DOHH2 (cell line): Measurements from ENCODE around the gene SCUBE3.

Experiments used
- EZH2phosphoT487 ChIP-seq: fragments of 200-600 bp; sonication (generic); IDR thresholded peaks from 2 replicates; pipeline ENCODE4 v1.6.1; 2017; ENCODE audit warnings: borderline replicate concordance, mild to moderate bottlenecking, antibody characterized with exemption, low read length, moderate library complexity, mixed read lengths
- TF ChIP-seq, protein P1 (sequence below): fragments of 200-600 bp; sonication (generic); IDR thresholded peaks from one replicate; pipeline ENCODE4 v1.5.1; 2014; ENCODE audit warnings: antibody characterized with exemption, mild to moderate bottlenecking, low read depth, low read length; ENCODE audit not compliant: poor library complexity, severe bottlenecking

GRCh38 chr6:35242906-35243305 is 29.1 kb downstream of the SCUBE3 start:
- TF ChIP-seq, protein P1, sequence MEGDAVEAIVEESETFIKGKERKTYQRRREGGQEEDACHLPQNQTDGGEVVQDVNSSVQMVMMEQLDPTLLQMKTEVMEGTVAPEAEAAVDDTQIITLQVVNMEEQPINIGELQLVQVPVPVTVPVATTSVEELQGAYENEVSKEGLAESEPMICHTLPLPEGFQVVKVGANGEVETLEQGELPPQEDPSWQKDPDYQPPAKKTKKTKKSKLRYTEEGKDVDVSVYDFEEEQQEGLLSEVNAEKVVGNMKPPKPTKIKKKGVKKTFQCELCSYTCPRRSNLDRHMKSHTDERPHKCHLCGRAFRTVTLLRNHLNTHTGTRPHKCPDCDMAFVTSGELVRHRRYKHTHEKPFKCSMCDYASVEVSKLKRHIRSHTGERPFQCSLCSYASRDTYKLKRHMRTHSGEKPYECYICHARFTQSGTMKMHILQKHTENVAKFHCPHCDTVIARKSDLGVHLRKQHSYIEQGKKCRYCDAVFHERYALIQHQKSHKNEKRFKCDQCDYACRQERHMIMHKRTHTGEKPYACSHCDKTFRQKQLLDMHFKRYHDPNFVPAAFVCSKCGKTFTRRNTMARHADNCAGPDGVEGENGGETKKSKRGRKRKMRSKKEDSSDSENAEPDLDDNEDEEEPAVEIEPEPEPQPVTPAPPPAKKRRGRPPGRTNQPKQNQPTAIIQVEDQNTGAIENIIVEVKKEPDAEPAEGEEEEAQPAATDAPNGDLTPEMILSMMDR: no peak
- no peak for TF ChIP-seq EZH2phosphoT487
